GM19351 (cell line): Measurements from ENCODE around the gene LAMA4.

ENCODE experiments used
- ATAC-seq: cut with Tn5 transposase; IDR thresholded peaks from one replicate; pipeline ENCODE4 v1.9.1; 2021; ENCODE audit warnings: mild to moderate bottlenecking, moderate library complexity; ENCODE audit not compliant: unreplicated experiment

Gene LAMA4

GRCh38 chr6:112100561-112100960 is 153.8 kb downstream of the LAMA4 start:
- no peak for ATAC-seq

- ATAC-seq, result no peak
These were observed 157.5 kb downstream of the LAMA4 start for GRCh38 chr6:112096901-112097300.

- ATAC-seq, result no peak
These were observed 166.5 kb downstream of the LAMA4 start for GRCh38 chr6:112087916-112088315.

GRCh38 chr6:112087136-112087911 is 167.0 kb downstream of the LAMA4 start, which contains the start of the genes FAM229B and TUBE1:
TSS of gene FAM229B (plus strand) at chr6:112087591. CDS start at chr6:112099284, 11,693 bp downstream.
TSS of gene TUBE1 (minus strand) at chr6:112087482. CDS start at chr6:112087434, 48 bp downstream.
- ATAC-seq, result peak; percentile 95

GRCh38 chr6:112086744-112087135 is 167.6 kb downstream of the LAMA4 start:
- ATAC-seq, result peak; percentile 30

- ATAC-seq, result no peak
These were observed 168.9 kb downstream of the LAMA4 start for GRCh38 chr6:112085286-112086065.

- ATAC-seq, result no peak
These were observed 172.8 kb downstream of the LAMA4 start for GRCh38 chr6:112081569-112081968.

- no peak for ATAC-seq
These were observed 187.8 kb downstream of the LAMA4 start for GRCh38 chr6:112066606-112067005.

- no peak for ATAC-seq
These were observed 188.9 kb downstream of the LAMA4 start for GRCh38 chr6:112065426-112065986.

- no peak for ATAC-seq
These were observed 191.4 kb downstream of the LAMA4 start for GRCh38 chr6:112062966-112063365.

- no peak for ATAC-seq
These were observed 192.8 kb downstream of the LAMA4 start for GRCh38 chr6:112061605-112062004.
